HL-60 (cell line): ENCODE results near the gene TMEM208.

Experiments used
- DNase-seq, 2 experiments: peaks; one replicate each; pipeline ENCODE4 v3.0.0-alpha.2; 2010 to 2020; ENCODE audit warnings: low read depth in 1 of 2, low spot score in 1 of 2
- H3K27ac ChIP-seq: fragments of 250-450 bp; sonication (Bioruptor Pico); replicated peaks from 2 replicates; pipeline ENCODE4 v1.5.1; 2020; ENCODE audit warnings: mild to moderate bottlenecking, moderate library complexity
- H3K27me3 ChIP-seq: fragments of 250-450 bp; sonication (Bioruptor Pico); 2 replicates; pipeline ENCODE4 v1.5.1; 2021; ENCODE audit warnings: mild to moderate bottlenecking, moderate library complexity; ENCODE audit not compliant: insufficient read depth, poor library complexity, severe bottlenecking
- H3K4me3 ChIP-seq: replicated peaks from 2 replicates; pipeline ENCODE4 v1.5.1; 2011; ENCODE audit warnings: mild to moderate bottlenecking, control low read depth, low read length; ENCODE audit not compliant: insufficient read depth
- CTCF ChIP-seq: IDR thresholded peaks from one replicate; pipeline ENCODE4 v1.5.1; 2011; ENCODE audit warnings: low read length, control low read depth, inconsistent platforms; ENCODE audit not compliant: insufficient read depth
- GABPA ChIP-seq: IDR thresholded peaks from 2 replicates; pipeline ENCODE4 v1.6.1; 2012; ENCODE audit warnings: low read depth
- POLR2AphosphoS5 ChIP-seq: IDR thresholded peaks from 2 replicates; pipeline ENCODE4 v1.6.1; 2012; ENCODE audit warnings: low read depth
- REST ChIP-seq: IDR thresholded peaks from 2 replicates; pipeline ENCODE4 v1.6.1; 2012; ENCODE audit warnings: low read depth; ENCODE audit not compliant: insufficient replicate concordance
- SPI1 ChIP-seq: IDR thresholded peaks from 2 replicates; pipeline ENCODE4 v1.6.1; 2012; ENCODE audit warnings: low read depth, mild to moderate bottlenecking, borderline replicate concordance

TMEM208 gene

GRCh38 chr16:67193536-67193935 is 33.4 kb upstream of the TMEM208 start:
- no peak overlapping the region; the same call in 1 of the 2 replicates for H3K27ac ChIP-seq

GRCh38 chr16:67194260-67194659 is 32.7 kb upstream of the TMEM208 start:
- Histone ChIP-seq H3K27ac (no peak overlapping the region), H3K4me3 (no peak overlapping the region), H3K27me3 (no peaks in the 10 kb centered on the region)
- DNase-seq, result no peak
- TF ChIP-seq GABPA (no peak), SPI1 (no peak), POLR2AphosphoS5 (no peak), REST (no peak), CTCF (no peak)

More at GRCh38 chr16:67193536-67193935, 33.4 kb upstream of the TMEM208 start:
- DNase-seq, result no peak
- TF ChIP-seq REST (no peak), SPI1 (no peak), POLR2AphosphoS5 (no peak), CTCF (no peak), GABPA (no peak)
- Histone ChIP-seq H3K27me3 (no peaks in the 10 kb centered on the region), H3K4me3 (peak overlapping the region; percentile 98)

GRCh38 chr16:67195676-67196075 is 31.3 kb upstream of the TMEM208 start:
- Histone ChIP-seq H3K27me3 (no peaks in the 10 kb centered on the region), H3K4me3 (no peak overlapping the region), H3K27ac (no peak overlapping the region)
- TF ChIP-seq SPI1, result no peak
- DNase-seq, result no peak

GRCh38 chr16:67196881-67197280 is 30.0 kb upstream of the TMEM208 start:
- TF ChIP-seq REST, result no peak
- TF ChIP-seq POLR2AphosphoS5, result no peak
- no peak for TF ChIP-seq GABPA
- no peak for TF ChIP-seq CTCF
- TF ChIP-seq SPI1, result no peak
- DNase-seq, result no peak
- no peak overlapping the region for H3K27ac ChIP-seq
- no peaks in the 10 kb centered on the region for H3K27me3 ChIP-seq
- H3K4me3 ChIP-seq, result no peak overlapping the region
